ENCODE measurements around the gene LRRFIP1. TPM values are rescaled to one million over a fixed set of nuclear protein-coding genes. Genes with fewer than 3 reads are reported as not detected.

The LRRFIP1 gene
- total and polyA plus RNA-seq, 9 of the 15 experiments (the other 6 are each of a cell fraction or from before 2014, with no cell fraction given): 13.1 to 45.2 (median 31.3) TPM

- 0% methylated on average over 4 of the region's 7 CpGs for WGBS (ENCODE audit: insufficient coverage, low coverage, missing lambda C conversion rate)
- DNase-seq (ENCODE audit: extremely low read depth in 1 of 4, low spot score in 3 of 4): no peak
- no TSS peak for BruUV-seq (replicated peaks)
- no peak overlapping the region for H3K27ac ChIP-seq (ENCODE audit: extremely low read depth, low read depth, low read length)
- intact Hi-C loops (cut with micrococcal nuclease) (no loop called here), in situ Hi-C loops (cut with MboI) (no loop called here)
- CTCF ChIA-PET (ENCODE audit: low intra/inter-chr PET ratio): no interaction called here
- peaks cover 13 to 64% of the 10 kb centered on the region in 2 experiments for H3K27me3 ChIP-seq (ENCODE audit: control insufficient read depth in 2 of 2, insufficient read depth in 2 of 2, low read length in 2 of 2)
- no peak overlapping the region for H3K4me2 ChIP-seq (ENCODE audit: insufficient read depth, low read length)
- no peaks in the 10 kb centered on the region for H3K4me1 ChIP-seq (replicated peaks in 1 of 2; ENCODE audit: control insufficient read depth in 2 of 2, insufficient read depth in 2 of 2, low read length in 2 of 2)
- no peaks in the 10 kb centered on the region for H3K79me2 ChIP-seq (ENCODE audit: control insufficient read depth, insufficient read depth, low read length)
- FAIRE-seq: no peak
- no peak overlapping the region for H3K9ac ChIP-seq (ENCODE audit: insufficient read depth in 1 of 2, low read depth in 2 of 2, low read length in 2 of 2)
- H4K20me1 ChIP-seq (replicated peaks; ENCODE audit: control insufficient read depth, insufficient read depth, low read length): no peaks in the 10 kb centered on the region
- H3K36me3 ChIP-seq (ENCODE audit: control insufficient read depth, insufficient read depth, low read length): no peaks in the 10 kb centered on the region
- no peaks in the 10 kb centered on the region for H3K9me3 ChIP-seq (replicated peaks; ENCODE audit: control insufficient read depth, insufficient read depth, low read depth, low read length)
- ATAC-seq: no peak
- TF ChIP-seq NUFIP1 (IDR thresholded peaks at IDR 0.05; ENCODE audit: partially characterized antibody): no peak
- TF ChIP-seq SMAD1 (IDR thresholded peaks at IDR 0.05; ENCODE audit: low read depth, low read length, partially characterized antibody): no peak
- TF ChIP-seq, protein P1, sequence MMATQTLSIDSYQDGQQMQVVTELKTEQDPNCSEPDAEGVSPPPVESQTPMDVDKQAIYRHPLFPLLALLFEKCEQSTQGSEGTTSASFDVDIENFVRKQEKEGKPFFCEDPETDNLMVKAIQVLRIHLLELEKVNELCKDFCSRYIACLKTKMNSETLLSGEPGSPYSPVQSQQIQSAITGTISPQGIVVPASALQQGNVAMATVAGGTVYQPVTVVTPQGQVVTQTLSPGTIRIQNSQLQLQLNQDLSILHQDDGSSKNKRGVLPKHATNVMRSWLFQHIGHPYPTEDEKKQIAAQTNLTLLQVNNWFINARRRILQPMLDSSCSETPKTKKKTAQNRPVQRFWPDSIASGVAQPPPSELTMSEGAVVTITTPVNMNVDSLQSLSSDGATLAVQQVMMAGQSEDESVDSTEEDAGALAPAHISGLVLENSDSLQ (IDR thresholded peaks at IDR 0.05): no peak
- no peak for TF ChIP-seq KAT2B (IDR thresholded peaks at IDR 0.05; ENCODE audit: low read depth, low read length)
- no peak for TF ChIP-seq ZNF79 (CRISPR knock-in tag; IDR thresholded peaks at IDR 0.05; ENCODE audit: low read depth)
- TF ChIP-seq CTCFL (IDR thresholded peaks at IDR 0.05; ENCODE audit: borderline replicate concordance, insufficient read depth, low read depth, low read length, poor library complexity, severe bottlenecking): no peak
- TF ChIP-seq KLF1 (tag; IDR thresholded peaks at IDR 0.05): no peak
- no peak for TF ChIP-seq ZNF134 (CRISPR knock-in tag; conservative IDR thresholded peaks at IDR 0.05)
- TF ChIP-seq PCBP2 (IDR thresholded peaks at IDR 0.05; ENCODE audit: low read depth, low read length, poor library complexity, severe bottlenecking): no peak
- TF ChIP-seq NR2C1 (IDR thresholded peaks at IDR 0.05): no peak
- TF ChIP-seq NR2C1 (tag; IDR thresholded peaks at IDR 0.05): no peak
- TF ChIP-seq CHD2 (IDR thresholded peaks at IDR 0.05; ENCODE audit: low read depth, low read length): no peak
- no peak for TF ChIP-seq MEIS2 (IDR thresholded peaks at IDR 0.05; ENCODE audit: partially characterized antibody)
- no peak for TF ChIP-seq PHTF2 (CRISPR knock-in tag; IDR thresholded peaks at IDR 0.05)
- TF ChIP-seq POLR3A (IDR thresholded peaks at IDR 0.05; ENCODE audit: borderline replicate concordance, extremely low read depth, insufficient read depth, insufficient read length): no peak
- no peak for TF ChIP-seq NFATC3 (IDR thresholded peaks at IDR 0.05)
- no peak for TF ChIP-seq ZNF239 (CRISPR knock-in tag; IDR thresholded peaks at IDR 0.05)
- no peak for TF ChIP-seq TCF7 (IDR thresholded peaks at IDR 0.05; ENCODE audit: borderline replicate concordance)
- TF ChIP-seq THRB (CRISPR knock-in tag; conservative IDR thresholded peaks at IDR 0.05): no peak
- no peak for TF ChIP-seq NR2C2 (CRISPR knock-in tag; IDR thresholded peaks at IDR 0.05)
- TF ChIP-seq NR2C2 (tag; IDR thresholded peaks at IDR 0.05): no peak
- TF ChIP-seq HOXB6 (CRISPR knock-in tag; IDR thresholded peaks at IDR 0.05; ENCODE audit: borderline replicate concordance): no peak
- H2AFZ ChIP-seq (ENCODE audit: low read depth, low read length): no peak overlapping the region
- POLR2A ChIA-PET: no interaction called here
- no peak overlapping the region for H3K4me3 ChIP-seq
- H3K9me1 ChIP-seq (ENCODE audit: control insufficient read depth, insufficient read depth, low read length): no peaks in the 10 kb centered on the region
These were observed 25.0 kb upstream of the LRRFIP1 start for GRCh38 chr2:237602409-237602808.

Data from K562 (cell line).